CD4-positive, alpha-beta T cell treated with Interleukin-15 for 1 hour (primary cell): ENCODE data around the gene SCYL3.
"Not testable (repeated sequence)": the region's sequence is repeated elsewhere in the genome, so short reads cannot be mapped to it uniquely, and the experiment has no call there.

ENCODE experiments used
- DNase-seq: peaks from one replicate; pipeline ENCODE4 v3.0.0-alpha.2; 2020

SCYL3 gene

DNA sequence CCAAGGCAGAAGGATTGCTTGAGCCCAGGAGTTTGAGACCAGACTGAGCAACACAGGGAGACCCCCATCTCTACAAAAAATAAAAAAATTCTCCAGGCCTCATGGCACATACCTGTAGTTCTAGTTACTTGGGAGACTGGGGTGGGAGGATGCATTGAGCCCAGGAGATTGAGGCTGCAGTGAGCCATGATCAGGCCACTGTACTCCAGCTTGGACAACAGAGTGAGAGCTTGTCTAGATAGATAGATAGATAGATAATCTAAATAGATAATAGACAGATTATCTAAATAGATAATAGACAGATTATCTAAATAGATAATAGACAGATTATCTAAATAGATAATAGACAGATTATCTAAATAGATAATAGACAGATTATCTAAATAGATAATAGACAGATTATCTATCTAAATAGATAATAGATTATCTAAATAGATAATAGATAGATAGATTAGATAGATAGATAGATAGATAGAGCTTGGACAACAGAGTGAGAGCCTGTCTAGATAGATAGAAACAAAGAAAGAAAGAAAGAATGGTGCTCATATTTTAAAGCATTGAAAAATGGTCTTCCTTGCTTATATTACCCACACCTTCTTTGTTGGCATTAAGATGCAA, 82.2 kb downstream of the SCYL3 start:
- DNase-seq = not testable (repeated sequence)

- DNase-seq = no peak
Measured at GRCh38 chr1:169809370-169810095, 84.2 kb downstream of the SCYL3 start.

- no peak for DNase-seq
Measured at GRCh38 chr1:169804941-169805340, 88.8 kb downstream of the SCYL3 start.

DNA sequence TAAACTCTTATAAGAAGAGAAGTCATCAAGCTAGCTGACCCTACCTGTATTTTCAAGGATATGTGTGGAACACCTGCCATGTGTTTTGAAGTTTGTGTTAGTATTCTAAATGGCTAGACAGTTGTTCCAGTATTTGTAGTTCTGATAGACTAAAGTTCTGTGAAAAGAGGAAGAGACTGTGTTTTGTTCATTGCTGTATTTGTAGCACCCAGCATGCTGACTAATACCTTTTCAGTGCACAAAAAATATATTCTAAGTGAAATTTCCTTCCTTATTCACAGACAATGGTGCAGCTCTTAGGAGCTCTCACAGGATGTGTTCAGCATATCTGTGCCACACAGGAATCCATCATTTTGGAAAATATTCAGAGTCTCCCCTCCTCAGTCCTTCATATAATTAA, 90.8 kb downstream of the SCYL3 start:
- DNase-seq = no peak
